Heart left ventricle (tissue), 16 donors: ENCODE data around the gene LFNG. TPM values are rescaled to one million over a fixed set of nuclear protein-coding genes. Genes with fewer than 3 reads are reported as not detected.

Experiments
- ATAC-seq, 4 donors: fragments of 200-7000 bp; cut with Tn5 transposase; one replicate each; pipeline ENCODE4 v1.9.1; 2020 to 2022; ENCODE audit warnings: moderate library complexity in 4 of 4, mild to moderate bottlenecking in 3 of 4, moderate number of reproducible peaks in 1 of 4
- DNase-seq, 5 donors: peaks; one replicate each; pipeline ENCODE4 v3.0.0-alpha.2; 2020
- H3K27ac ChIP-seq, 12 donors: fragments of 200-600 bp; sonication (generic) in 4 of 12; one replicate each; pipeline versions ENCODE4 v1.5.0 to v1.8.0; 2016 to 2022; ENCODE audit warnings: mild to moderate bottlenecking in 2 of 12
- H3K27me3 ChIP-seq, 9 donors: fragments of 200-600 bp; sonication (generic) in 2 of 9; one replicate each; pipeline versions ENCODE4 v1.5.1 to v1.8.0; 2016 to 2022; ENCODE audit warnings: mild to moderate bottlenecking in 3 of 9
- H3K36me3 ChIP-seq, 9 donors: fragments of 200-600 bp; sonication (generic) in 2 of 9; one replicate each; pipeline versions ENCODE4 v1.5.0 to v1.8.0; 2018 to 2022; ENCODE audit warnings: mild to moderate bottlenecking in 2 of 9
- H3K4me1 ChIP-seq, 12 donors: fragments of 200-600 bp; sonication (generic) in 4 of 12; one replicate each; pipeline versions ENCODE4 v1.5.0 to v1.8.0; 2016 to 2022; ENCODE audit warnings: mild to moderate bottlenecking in 3 of 12
- H3K4me3 ChIP-seq, 12 donors: fragments of 200-600 bp; sonication (generic) in 4 of 12; one replicate each; pipeline versions ENCODE4 v1.5.0 to v1.8.0; 2017 to 2022; ENCODE audit warnings: mild to moderate bottlenecking in 9 of 12, moderate library complexity in 4 of 12
- H3K9me3 ChIP-seq, 12 donors: fragments of 200-600 bp; sonication (generic) in 4 of 12; one replicate each; pipeline versions ENCODE4 v1.5.0 to v1.8.0; 2016 to 2022; ENCODE audit warnings: mild to moderate bottlenecking in 1 of 12
- CTCF ChIP-seq, 12 donors: fragments of 200-600 bp; sonication (generic) in 4 of 12; IDR thresholded peaks; one replicate each; pipeline versions ENCODE4 v1.5.0 to v1.8.0; 2018 to 2022; ENCODE audit warnings: antibody characterized with exemption in 12 of 12, mild to moderate bottlenecking in 5 of 12
- POLR2A ChIP-seq, 2 donors: fragments of 450-650 bp; IDR thresholded peaks; one replicate each; pipeline ENCODE4 v1.6.1; 2017; ENCODE audit warnings: antibody characterized with exemption in 2 of 2, mild to moderate bottlenecking in 2 of 2, moderate library complexity in 2 of 2
- WGBS, 4 donors: extraction: QIAGEN DNeasy Blood & Tissue Kit in 2 of 4; methylation state at CpG; one replicate each; pipeline versions ENCODE4 v1.1.5 to v1.1.7; 2013 to 2018; 5-methylcytosine and 5-hydroxymethylcytosine counted together
- intact Hi-C, 10 donors: fragments of 100-400 bp; cut with DNase I; formaldehyde crosslinking; loops; one replicate each; pipeline versions ENCODE4 v1.11.1 to v1.14.2; 2022
- long read RNA-seq, 3 donors: library from polyadenylated mRNA; unstranded; transcript quantifications; one replicate each; pipeline ENCODE4 v2.0.0, GENCODE V29; 2020 to 2021
- polyA plus RNA-seq, 2 donors: library from polyadenylated mRNA; stranded (reverse); fragments of 200-250 nt; gene quantifications; one replicate each; pipeline ENCODE4 v1.2.3, GENCODE V29; 2013
- total RNA-seq, 9 donors: library from RNA; depleted of rRNA in 2 of 9; stranded (reverse); fragments of >200 nt in 2 of 9; fragmentation: NEBNext Ultra II Directional in 3 of 9; extraction: Animal tissue kit (Norgen Biotek cat#: 25700) in 3 of 9; gene quantifications; one replicate each; pipeline versions ENCODE4 v1.1.0 to v1.2.4, GENCODE V29; 2016 to 2023
- donor health status: ischemic (EF 13 %, LVEDD 7.1; RV severe dilation, severe dysfunction).
- donor health status: healthy with polysubstance abuse.
- donor health status: DM: no; HTN: yes; CAD: no.
- donor health status: DM: no; HTN: no; CAD: no.
- donor health status: ischemic (EF 25% LVEDD 6.9; RV normal size, moderate dysfunction).
- donor health status: ischemic (EF 25% LVEDD 5.7; RV mildly dilated, moderate dysfunction).
- donor health status: healthy.
- donor health status: DM: yes; HTN: yes; CAD: no.
- donor health status: ischemic (EF 35%, LVEDD 5.7; RV mildly dilated, moderate dysfunction).
- donor health status: nonischemic (EF 11% LVEDD 7.7; RV severe dilation, severe dysfunction).
- donor health status: DM: yes; HTN: yes; CAD: no.
- donor health status: PGD.
- donor health status: ischemic (EF 29% LVEDD 5.4; RV normal size, mild dysfunction).
- donor health status: nonischemic (EF 23%, LVEDD 6.1; RV moderate dilation, normal function).

The LFNG gene
- total RNA-seq (10 to 100 TPM in 3 of 9 donors, 1 to 10 TPM in 6; 3.1 to 22.8 (median 7.7) TPM), polyA plus RNA-seq (1 to 10 TPM; 5.4 to 5.7 TPM)
- long read RNA-seq, donor 1, partial matches to known transcripts, result 0 of 1 reads
- long read RNA-seq, donor 1, other reads (novel, unspliced or antisense), result 1 of 1 reads
- long read RNA-seq, donor 2, partial matches to known transcripts, result 0 of 1 reads
- long read RNA-seq, donor 2, other reads (novel, unspliced or antisense), result 0 of 1 reads
- long read RNA-seq, donor 3, partial matches to known transcripts, result 0 of 2 reads
- long read RNA-seq, donor 3, other reads (novel, unspliced or antisense), result 1 of 2 reads

GRCh38 chr7:2519119-2519930 lies at the start of gene LFNG:
Gene LFNG (plus strand): TSS chr7:2519774. CDS start chr7:2519862, 88 bp downstream.
- Histone ChIP-seq H3K4me3 (peak within 1 kb of the TSS; percentile 38 to 94 (median 71)), H3K9me3 (no peaks in the 10 kb centered on the region), H3K27ac (peak within 1 kb of the TSS in 10 of 12 donors; percentile 14 to 87 (median 61)), H3K4me1 (peaks cover 5 to 60% (median 40%) of the 10 kb centered on the region in 12 donors), H3K36me3 (peaks cover 0 to 3% (median 0%) of the 10 kb centered on the region in 9 donors), H3K27me3 (peaks cover 0 to 38% (median 0%) of the 10 kb centered on the region in 9 donors)
- 0 to 1% (median 1%) methylated on average over 22 to 95 of the region's 95 CpGs for WGBS, 4 donors
- peak; percentile 88 to 94 (median 92) for DNase-seq
- ATAC-seq, result peak; percentile 82 to 91 (median 86)
- intact Hi-C loops, result loop anchor here in 2 of 10 donors (5.0 kb wide), 2 partner anchors 33 to 37 kb away; no protein-coding TSS in a partner anchor
- TF ChIP-seq POLR2A (IDR thresholded peaks at IDR 0.05) (peak; percentile 69 to 99), CTCF (IDR thresholded peaks at IDR 0.05) (no peak)

- Histone ChIP-seq H3K4me3 (no peak overlapping the region), H3K36me3 (no peaks in the 10 kb centered on the region), H3K27ac (peak overlapping the region in 1 of 12 donors; percentile 44), H3K9me3 (no peaks in the 10 kb centered on the region), H3K27me3 (peaks cover 0 to 10% (median 0%) of the 10 kb centered on the region in 9 donors), H3K4me1 (peaks cover 0 to 19% (median 11%) of the 10 kb centered on the region in 12 donors)
- TF ChIP-seq POLR2A (IDR thresholded peaks at IDR 0.05) (no peak), CTCF (IDR thresholded peaks at IDR 0.05) (no peak)
- DNase-seq (no peak), ATAC-seq (no peak)
- intact Hi-C loops, result loop anchor here in 3 of 10 donors (10.0 kb wide), 2 partner anchors 94 to 214 kb away; partner anchors contain the start of gene AMZ1 (in 2 of the 3)
- WGBS, 4 donors, result 76 to 83% (median 81%) methylated on average over 17 to 19 of the region's 19 CpGs
Observed at GRCh38 chr7:2470204-2471021, 49.2 kb upstream of the LFNG start.

- Histone ChIP-seq H3K9me3 (no peaks in the 10 kb centered on the region), H3K27me3 (peaks cover 0 to 16% (median 0%) of the 10 kb centered on the region in 9 donors), H3K4me3 (no peak overlapping the region), H3K4me1 (peaks cover 0 to 19% (median 11%) of the 10 kb centered on the region in 12 donors), H3K36me3 (no peaks in the 10 kb centered on the region), H3K27ac (peak overlapping the region in 5 of 12 donors; percentile 8 to 61 (median 44))
- ATAC-seq (peak in 1 of 4 donors; percentile 62), DNase-seq (no peak)
- TF ChIP-seq CTCF (IDR thresholded peaks at IDR 0.05) (no peak), POLR2A (IDR thresholded peaks at IDR 0.05) (no peak)
- WGBS, 4 donors, result 42 to 58% (median 50%) methylated on average over 5 of the region's 5 CpGs
- intact Hi-C loops, result loop anchor here in 3 of 10 donors (10.0 kb wide), 2 partner anchors 94 to 214 kb away; partner anchors contain the start of gene AMZ1 (in 2 of the 3)
Observed at GRCh38 chr7:2471022-2471329, 48.6 kb upstream of the LFNG start.
